NK-92 (cell line): ENCODE data around the gene BCL2L12.

Experiments used
- DNase-seq: peaks from one replicate; lab custom pipeline; 2025; ENCODE audit not compliant: unreplicated experiment; lab: John Stamatoyannopoulos, UW

The BCL2L12 gene

DNA sequence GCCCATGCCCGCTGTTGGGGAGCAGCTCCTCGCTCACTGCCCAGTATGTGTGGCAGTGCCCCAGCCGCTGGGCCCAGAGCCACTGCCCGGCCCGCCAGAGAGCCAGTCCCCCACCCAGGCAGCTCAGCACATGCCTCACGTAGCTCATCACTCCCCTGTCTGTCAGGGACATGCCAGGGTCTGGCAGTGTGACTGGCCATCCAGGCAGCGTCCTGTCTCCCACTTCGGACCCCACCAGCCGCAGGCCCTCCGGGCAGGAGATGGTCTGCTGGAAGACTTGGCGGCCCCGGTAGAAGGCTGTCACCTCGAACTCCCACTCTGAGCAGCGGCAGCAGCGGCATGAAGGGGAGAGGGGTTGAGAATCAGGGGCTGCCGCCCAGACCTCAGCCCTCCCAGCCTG lies 3.7 kb upstream of the BCL2L12 start:
- DNase-seq: no peak

DNA sequence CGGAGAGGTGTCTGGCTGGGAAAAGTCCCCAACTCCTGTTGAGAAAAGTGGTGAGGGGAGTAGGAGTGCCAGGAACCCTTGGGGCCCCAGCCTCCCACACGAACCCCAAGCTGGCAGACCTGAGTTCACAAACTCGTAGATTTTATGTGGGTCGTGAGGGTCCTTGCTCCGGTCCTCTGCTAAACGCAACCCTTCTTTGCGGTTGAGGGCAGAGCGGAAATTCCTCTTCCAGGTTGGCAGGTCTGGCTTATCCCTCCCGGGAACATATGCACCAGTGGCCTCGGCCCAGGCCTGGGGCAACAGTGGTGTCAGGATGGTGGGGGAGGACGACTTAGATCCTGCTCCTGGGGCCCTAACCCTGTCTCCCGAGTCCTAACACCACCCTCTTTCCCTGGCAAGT lies 2.5 kb upstream of the BCL2L12 start:
- no peak for DNase-seq

DNA sequence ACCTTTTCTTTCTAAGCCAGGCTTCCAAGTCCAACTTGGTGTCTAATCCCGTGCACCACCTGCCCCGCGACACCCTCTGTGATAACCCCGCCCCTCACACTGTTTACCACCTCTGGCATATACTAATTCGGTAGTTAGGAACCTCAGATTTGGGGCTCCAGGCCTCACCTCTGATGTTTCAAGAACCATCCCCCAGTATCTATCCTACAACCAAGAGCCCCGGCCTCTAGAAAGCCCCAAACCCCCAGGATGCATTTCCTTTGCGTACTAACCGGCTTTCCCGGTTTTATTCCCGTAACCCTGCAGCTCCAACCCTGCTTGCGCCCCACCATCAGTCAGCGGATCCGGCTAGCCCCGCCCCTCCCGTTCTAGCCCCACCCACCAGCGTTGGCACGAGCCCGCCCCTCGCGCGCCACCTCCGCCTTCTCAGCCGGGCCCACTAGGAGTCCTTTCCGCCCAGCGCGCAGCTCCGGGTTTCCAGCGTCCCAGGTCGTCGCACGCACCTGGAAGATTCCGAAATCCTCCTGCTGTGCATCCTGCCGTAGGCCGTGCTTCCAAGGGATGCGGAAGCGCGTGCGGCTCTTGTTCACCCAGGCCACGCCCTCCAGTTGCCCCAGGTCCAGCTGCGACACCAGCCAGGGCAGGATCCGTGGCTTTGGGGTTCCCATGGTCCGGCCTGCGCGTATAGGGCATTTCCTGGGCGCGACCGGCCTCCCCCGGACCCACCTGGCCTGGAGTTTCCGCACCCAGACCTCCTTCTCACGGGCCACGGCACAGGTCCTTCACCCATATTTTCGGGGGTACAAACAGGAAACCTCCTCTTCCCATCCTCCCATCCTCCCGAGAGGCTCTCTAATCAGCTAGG lies 1.3 kb upstream of the BCL2L12 start:
- peak; percentile 51 for DNase-seq

DNA sequence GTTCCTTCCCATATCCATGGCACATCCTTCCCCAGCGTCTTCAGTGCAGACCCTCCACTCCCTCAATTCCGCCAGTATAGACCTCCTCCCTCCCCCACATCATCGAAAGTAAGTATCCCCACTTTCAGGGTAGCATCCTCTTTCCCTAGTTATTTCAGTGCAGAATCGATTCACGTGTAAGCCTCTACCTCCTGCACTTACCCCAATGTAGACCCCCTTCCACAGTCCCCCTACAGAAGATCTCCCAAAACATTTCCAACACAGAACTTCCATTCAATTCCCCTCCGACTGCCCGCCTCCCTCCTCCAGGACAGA lies 740 bp upstream of the BCL2L12 start:
- DNase-seq: no peak

- no peak for DNase-seq
These were observed 349 bp downstream of the BCL2L12 start for GRCh38 chr19:49666120-49666444.

GRCh38 chr19:49667473-49667872 lies 1.7 kb downstream of the BCL2L12 start:
- DNase-seq: no peak

DNA sequence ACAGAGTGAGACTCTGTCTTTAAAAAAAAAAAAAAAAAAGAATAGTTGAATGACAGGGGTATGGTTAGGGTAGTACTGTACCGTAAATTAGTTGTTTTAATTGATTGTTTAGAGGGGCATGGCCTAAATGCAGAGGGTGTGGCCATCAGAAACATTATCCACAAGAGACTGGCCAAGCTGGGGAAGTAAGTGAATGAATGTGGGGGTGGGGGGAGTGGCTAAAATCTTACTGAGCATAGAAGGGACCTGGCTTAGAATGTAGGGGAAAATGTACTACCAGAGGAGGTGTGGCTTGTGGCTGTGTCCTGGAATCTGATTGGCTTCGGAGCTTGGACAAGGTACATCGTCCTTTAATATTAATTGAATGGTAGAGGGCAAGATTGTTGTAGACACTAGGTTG lies 3.8 kb downstream of the BCL2L12 start:
- no peak for DNase-seq

DNA sequence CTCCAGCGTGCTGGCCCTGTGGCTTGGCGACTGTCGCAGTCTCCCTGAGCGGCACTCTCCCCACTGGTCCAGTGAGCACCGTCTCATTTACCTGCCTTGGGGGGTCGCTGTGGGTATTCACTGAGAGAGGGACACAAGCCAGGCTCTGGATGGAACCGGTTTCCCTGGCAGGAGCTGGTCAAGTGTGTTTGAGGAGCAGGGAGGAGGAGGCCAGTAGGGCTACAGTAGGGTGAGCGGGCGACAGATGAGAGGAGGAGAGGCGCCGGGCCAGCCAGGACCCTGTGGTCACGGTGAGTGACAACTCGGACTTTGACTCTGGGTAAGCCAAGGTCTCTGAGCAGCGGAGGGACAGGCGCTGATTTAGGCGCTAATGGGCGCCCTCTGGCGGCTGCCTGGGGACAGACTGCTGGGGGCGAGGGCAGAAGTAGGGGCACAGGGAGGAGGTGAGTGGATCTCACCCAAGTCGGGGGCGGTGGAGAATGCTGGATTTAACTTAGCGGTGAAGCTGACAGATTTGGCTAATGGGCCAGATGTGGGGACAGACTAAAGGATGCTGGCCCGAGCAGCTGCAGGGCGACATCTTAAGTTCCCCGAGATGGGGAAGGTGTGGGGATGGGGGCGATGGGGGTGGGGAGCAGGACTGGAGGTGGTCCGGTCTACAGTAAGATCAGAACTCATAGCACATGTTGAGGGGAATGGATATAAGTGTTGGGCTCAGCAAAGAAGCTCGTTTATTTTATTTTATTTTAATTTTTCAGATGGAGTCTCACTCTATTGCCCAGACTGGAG lies 6.6 kb downstream of the BCL2L12 start:
- no peak for DNase-seq

DNA sequence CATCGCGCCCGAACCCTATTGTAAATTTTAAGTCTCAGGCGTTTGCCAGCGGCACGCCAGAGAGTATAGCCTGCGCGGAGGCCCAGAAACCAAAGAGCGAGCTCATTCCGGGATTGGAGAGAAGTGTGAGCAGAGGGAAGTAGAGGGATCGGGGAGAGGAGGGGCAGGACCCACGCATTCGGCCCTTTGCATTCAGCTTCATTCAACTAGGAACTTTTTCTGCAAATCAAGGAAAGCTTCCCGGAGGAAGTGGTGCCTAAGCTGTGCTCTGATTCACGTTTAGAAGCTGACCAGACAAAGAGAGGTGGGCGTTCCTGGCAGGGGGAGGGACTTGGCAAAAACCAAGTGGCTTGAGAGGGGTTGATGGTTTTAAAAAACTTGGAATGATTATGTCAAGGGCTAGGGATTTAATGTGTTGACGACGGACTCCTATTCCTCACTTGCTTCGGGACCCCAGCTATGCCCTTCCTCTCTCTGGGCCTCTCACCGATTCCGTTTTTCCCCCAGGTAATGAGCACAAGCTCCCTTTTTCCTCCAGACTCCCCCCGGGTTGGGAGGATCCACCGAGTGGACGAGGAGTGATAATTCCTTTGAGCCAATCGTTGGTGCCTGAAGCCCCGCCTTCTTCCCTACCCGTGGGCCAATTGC lies 10.5 kb downstream of the BCL2L12 start:
- DNase-seq: no peak

GRCh38 chr19:49676784-49677230 lies 11.1 kb downstream of the BCL2L12 start:
- peak; percentile 95 for DNase-seq

DNA sequence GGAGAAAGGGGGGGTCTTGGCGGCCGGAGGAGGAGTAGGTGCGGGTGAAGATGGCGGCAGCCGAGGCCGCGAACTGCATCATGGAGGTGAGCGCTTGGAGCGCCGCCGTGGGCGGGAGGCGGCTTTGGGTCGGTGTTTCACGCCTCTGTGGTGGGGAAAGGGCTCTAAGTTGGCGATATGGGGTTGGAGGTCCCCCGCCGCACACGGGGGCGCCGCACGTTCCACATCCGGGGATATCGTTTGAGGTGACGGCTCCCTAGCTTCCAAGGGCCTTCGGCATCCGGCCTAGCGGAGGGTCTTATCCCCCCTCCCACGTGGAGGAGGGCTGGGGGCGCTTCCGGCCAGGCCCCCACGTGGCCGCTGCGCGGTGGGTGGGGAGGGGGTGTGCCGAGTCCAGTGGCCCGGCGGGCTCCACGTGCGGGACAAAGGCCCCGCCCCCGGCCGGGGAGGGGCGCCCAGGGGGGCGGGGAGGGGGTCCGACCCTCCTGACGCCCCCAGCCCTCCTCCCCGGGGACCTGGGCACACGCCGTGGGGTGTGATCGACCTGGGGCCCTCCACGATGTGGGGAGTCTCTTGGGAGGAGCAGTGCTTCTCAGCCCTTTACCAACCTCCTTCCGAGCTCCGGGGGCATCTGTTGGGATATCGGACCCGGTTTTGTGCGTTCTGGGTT lies 11.6 kb downstream of the BCL2L12 start, which contains the start of gene PRMT1:
TSS of gene PRMT1 (plus strand) at position 41 of the 670 bp plus-strand sequence. CDS start at position 51, 10 bp downstream.
- no peak for DNase-seq

DNA sequence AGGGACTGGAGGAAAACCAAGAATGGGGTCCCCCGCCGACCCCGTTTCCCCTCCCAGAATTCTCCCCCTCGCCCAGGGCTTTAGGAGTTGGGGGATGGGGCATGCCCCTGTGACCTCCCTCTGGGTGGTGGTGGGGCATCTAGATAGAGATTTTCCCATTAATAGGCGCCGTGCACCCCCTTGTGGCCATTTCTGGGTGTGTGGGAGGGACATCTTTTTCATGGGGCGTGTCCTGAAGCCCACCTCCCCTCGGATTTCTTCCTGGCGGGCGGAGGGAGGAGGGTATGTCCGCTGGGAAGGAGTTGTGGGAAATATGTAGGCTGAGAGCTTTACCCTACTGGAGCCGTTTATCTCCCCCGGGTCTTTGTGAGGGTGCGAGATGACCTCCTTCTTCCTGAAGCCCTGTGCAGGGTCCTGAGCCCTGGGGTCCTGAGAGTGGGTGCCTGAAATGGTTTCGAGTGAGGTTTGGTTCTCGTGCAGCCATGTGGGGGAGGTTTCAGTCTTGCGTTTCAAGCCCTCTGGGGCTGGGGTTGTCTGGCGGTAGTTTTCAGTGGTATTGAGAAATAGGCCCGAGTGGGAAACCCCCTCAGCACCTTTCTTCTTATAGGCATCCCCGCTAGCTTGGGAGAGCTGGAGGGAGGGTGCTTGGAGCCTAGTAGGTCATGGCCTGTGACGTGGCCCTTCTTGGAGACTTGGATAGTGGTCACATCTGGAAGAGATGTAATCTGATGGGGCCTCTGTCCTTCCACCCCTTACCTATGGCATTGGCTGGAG lies 12.4 kb downstream of the BCL2L12 start:
- DNase-seq: no peak

- no peak for DNase-seq
These were observed 13.4 kb downstream of the BCL2L12 start for GRCh38 chr19:49678985-49679770.

GRCh38 chr19:49679771-49680413 lies 14.2 kb downstream of the BCL2L12 start:
- no peak for DNase-seq

GRCh38 chr19:49680421-49681351 lies 15.0 kb downstream of the BCL2L12 start:
- DNase-seq: peak; percentile 61

- DNase-seq: no peak
These were observed 16.1 kb downstream of the BCL2L12 start for GRCh38 chr19:49681830-49682229.

DNA sequence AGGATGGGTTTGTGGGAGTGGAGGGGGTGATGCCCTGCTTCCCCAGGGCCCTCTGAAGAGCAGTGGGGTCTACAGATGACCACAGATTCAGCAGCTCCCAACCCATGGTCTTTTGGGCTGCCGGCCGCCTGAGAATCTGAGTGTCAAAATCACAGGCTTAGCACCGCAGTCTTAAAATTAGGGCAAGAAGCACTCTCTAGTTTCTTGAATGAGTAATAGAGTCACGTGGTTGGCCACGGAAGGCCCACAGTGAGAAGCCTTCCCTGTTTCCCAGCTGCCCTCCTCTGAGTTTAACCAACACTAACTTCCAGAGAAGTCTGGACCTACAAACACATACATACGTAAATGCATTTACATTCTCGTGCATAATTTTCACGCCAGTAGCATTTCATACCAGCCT lies 16.5 kb downstream of the BCL2L12 start:
- no peak for DNase-seq

DNA sequence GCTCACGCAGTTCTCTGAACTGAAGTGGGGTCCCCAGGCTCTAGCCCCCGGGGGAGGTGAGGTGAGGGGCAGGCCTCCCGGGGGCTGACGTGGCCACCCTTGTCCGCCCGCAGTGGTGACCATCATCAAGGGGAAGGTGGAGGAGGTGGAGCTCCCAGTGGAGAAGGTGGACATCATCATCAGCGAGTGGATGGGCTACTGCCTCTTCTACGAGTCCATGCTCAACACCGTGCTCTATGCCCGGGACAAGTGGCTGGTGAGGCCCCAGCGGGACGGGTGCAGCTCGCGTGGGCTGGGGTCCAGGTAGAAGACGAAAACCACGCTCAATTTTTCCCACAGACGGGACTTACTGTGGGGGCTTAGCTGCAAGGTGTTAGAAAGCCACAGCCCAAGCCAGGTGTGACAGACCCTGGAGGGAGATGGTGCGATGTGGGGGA lies 18.1 kb downstream of the BCL2L12 start:
- DNase-seq: no peak
